ENCODE results near the gene CDC42EP2.
A peak's percentile ranks its signal among the peaks of the same experiment; 100 is the strongest.

CDC42EP2 gene

DNA sequence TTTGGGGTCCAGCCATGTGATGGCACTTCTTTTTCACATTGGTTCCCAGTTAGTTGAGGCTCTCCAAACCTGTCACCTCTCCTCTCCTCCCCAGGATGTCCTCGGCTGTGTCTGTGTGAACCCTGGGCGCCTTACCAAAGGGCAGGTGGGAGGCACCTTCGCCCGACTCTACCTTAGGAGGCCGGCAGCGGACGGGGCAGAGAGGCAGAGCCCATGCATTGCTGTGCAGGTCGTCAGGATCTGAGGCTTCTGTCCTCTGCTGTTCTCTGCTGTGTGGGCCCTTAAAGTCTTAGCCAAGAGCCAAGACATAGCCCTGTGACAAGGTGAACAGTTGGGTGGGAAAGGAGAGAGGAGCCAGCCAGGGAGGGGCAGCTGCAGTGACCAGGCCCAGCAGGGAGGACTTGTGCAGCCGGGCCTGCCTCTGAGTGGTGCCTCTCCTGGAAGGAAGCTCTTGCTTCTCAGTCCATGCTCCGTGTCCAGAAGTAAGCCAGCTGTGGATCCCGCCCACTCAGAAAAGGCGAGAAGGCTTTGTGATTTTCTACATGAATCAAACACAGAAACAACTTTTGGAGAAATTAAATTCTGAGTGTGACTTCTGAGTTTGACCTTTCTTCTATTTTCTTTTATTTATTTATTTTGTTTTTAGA, 17.5 kb upstream of the CDC42EP2 start:
- H3K4me3 ChIP-seq (replicated peaks; ENCODE audit: low read depth, low read length) = no peak overlapping the region
- no peak for DNase-seq (ENCODE audit: low read depth)
- TF ChIP-seq, protein P1, sequence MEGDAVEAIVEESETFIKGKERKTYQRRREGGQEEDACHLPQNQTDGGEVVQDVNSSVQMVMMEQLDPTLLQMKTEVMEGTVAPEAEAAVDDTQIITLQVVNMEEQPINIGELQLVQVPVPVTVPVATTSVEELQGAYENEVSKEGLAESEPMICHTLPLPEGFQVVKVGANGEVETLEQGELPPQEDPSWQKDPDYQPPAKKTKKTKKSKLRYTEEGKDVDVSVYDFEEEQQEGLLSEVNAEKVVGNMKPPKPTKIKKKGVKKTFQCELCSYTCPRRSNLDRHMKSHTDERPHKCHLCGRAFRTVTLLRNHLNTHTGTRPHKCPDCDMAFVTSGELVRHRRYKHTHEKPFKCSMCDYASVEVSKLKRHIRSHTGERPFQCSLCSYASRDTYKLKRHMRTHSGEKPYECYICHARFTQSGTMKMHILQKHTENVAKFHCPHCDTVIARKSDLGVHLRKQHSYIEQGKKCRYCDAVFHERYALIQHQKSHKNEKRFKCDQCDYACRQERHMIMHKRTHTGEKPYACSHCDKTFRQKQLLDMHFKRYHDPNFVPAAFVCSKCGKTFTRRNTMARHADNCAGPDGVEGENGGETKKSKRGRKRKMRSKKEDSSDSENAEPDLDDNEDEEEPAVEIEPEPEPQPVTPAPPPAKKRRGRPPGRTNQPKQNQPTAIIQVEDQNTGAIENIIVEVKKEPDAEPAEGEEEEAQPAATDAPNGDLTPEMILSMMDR (IDR thresholded peaks at IDR 0.05; ENCODE audit: low read length, missing control alignments) = no peak

DNA sequence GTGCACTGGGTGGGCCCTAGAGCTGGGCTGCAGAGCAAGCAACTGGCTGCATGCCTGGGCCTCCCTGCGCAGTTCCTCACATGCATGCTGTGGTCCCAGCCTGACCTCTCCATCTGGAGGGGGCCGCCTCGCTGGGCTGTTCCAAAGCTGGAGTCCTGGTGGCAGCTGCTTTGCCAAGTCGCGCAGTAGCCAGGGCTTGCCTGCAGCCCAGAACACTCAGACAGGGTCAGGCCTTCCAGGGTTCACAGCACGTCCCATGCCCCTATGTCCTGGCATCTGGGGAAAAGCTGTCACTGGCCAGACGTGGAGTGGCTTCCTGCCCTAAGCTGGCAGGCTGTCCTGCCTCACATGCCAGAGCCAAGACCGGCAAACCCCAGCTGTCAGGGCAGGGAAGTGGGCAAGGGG, 16.5 kb upstream of the CDC42EP2 start:
- peak; percentile 69 for DNase-seq (ENCODE audit: low read depth)
- H3K4me3 ChIP-seq (replicated peaks; ENCODE audit: low read depth, low read length) = no peak overlapping the region
- TF ChIP-seq, protein P1 (IDR thresholded peaks at IDR 0.05; ENCODE audit: low read length, missing control alignments) = no peak

DNA sequence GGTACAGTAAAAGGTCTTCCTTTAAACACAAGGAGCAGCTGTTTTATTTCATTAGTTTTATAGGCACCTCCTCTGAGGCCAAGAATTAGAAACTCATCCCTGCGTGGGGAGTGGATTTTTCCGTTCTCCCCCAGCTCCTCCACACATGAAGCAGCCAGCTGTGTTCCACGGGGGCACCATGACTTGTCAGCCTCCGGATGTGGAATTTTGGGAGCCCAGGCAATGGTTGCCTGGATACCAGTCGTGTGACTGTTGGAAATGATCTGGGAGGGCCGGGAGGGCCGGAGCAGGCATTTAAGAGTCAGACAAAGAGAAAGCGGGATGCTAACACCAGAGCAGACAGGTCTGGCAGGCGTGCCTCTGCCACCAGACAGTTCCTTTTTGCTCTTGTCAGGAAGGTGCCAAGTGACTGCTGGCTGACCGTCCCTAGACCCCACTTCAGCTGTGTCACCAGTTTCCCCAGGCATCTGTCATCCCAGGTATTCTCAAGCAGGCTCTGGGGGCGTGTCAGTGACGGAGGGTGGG, 15.9 kb upstream of the CDC42EP2 start:
- no peak overlapping the region for H3K4me3 ChIP-seq (replicated peaks; ENCODE audit: low read depth, low read length)
- TF ChIP-seq, protein P1 (IDR thresholded peaks at IDR 0.05; ENCODE audit: low read length, missing control alignments) = no peak
- peak; percentile 85 for DNase-seq (ENCODE audit: low read depth)

DNA sequence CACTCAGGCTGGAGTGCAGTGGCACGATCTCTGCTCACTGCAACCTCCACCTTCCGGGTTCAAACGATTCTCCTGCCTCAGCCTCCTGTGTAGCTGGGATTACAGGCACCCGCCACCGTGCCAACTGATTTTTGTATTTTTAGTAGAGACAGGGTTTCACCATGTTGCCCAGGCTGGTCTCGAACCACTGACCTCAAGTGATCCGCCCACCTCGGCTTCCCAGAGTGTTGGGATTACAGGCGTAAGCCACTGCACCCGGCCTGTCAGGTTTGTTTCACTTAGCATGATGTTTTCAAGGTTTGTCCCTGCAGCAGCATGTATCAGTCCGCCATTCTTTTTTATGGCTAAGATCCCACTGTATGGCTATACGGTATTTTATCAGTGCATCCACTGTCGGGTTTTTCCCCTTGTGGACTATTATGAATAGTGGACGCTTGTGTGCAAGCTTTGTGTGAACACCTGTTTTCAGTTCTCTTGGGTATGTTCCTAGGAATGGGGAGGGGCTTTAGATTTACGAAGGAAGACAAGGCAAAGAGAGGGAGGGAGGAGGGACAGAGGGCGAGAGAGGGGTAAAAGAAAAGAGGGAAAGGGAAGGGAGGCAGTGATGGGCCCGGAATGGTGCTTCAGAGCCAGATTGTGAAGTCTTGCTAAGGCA, 13.9 kb upstream of the CDC42EP2 start:
- no peak overlapping the region for H3K4me3 ChIP-seq (replicated peaks; ENCODE audit: low read depth, low read length)
- DNase-seq (ENCODE audit: low read depth) = no peak
- TF ChIP-seq, protein P1 (IDR thresholded peaks at IDR 0.05; ENCODE audit: low read length, missing control alignments) = no peak

DNA sequence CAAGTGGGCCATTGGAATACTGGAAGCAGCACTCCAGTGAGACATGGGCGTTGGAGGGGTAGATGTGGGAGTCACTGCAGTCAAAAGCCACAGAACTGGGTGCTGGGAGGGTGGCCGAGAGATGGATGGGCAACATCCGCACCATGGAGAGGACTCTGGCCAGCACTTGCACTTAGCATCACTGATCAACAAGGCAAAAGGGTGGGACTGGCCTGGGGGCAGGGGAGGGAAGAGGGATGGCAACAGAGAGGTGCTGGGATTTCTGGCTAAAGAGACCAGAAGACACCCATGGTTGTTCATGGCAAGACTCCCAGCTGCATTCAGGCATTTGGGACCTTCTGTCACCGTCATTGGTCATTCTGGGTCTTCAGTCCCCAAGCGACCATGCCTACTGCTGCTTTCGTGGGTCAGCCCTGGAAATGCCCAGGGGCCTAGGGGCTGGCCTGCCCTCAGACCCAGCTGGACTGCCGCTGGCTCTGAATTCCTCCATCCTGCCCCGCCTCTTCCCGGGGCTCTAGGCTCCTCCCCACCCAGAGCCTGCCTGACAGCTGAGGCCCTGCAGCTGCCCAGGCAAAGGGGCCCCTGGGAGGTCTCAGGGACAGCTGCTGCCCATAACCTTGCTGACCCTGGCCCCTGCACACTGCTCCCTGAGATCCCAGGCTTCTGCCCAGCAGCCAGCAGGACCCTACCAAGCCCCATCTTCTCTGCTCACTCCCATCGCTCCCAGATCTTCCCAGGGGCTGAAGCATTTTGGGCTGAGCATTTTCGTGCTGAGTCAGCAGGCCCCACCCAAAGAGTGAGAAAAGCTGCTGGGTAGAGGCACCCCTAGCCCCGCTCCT, 13.0 kb upstream of the CDC42EP2 start:
- no peak overlapping the region for H3K4me3 ChIP-seq (replicated peaks; ENCODE audit: low read depth, low read length)
- peak; percentile 66 for DNase-seq (ENCODE audit: low read depth)
- TF ChIP-seq, protein P1 (IDR thresholded peaks at IDR 0.05; ENCODE audit: low read length, missing control alignments) = no peak

DNA sequence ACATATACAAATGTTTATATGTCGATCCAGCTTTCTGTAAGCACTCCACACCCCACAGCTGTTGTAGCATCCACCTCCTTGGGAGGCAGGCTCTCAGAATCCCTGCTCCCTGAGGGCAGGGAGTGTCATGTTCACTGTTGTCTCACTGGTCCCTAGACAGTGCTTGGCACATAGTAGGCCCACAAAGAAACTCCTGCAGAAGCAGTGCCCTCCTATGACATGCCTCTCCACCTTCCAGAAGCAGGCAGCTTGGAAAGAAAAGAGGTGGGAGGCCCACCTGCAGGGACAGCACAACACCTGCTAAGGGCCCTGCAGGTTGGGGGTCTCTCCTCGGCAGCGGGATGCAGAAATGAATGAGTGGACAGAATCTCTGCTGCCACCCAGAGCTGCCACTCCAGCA, 11.1 kb upstream of the CDC42EP2 start:
- TF ChIP-seq, protein P1 (IDR thresholded peaks at IDR 0.05; ENCODE audit: low read length, missing control alignments) = no peak
- no peak for DNase-seq (ENCODE audit: low read depth)
- no peak overlapping the region for H3K4me3 ChIP-seq (replicated peaks; ENCODE audit: low read depth, low read length)

All from fibroblast of pulmonary artery (primary cell).